H1 (cell line): Measurements from ENCODE around the gene SIGLEC12. TPM values are rescaled to one million over a fixed set of nuclear protein-coding genes. Genes with fewer than 3 reads are reported as not detected.

Source experiments
- CTCF ChIA-PET: fragments of 300-600 bp; sonication (Branson Sonifier 250); formaldehyde crosslinking; loops from one replicate; lab custom pipeline; 2021; ENCODE audit not compliant: partially characterized antibody; lab: Charles Lee
- POLR2A ChIA-PET: fragments of 300-600 bp; sonication (Branson Sonifier 250); formaldehyde crosslinking; loops from one replicate; lab custom pipeline; 2021; ENCODE audit warnings: inconsistent platforms; ENCODE audit not compliant: partially characterized antibody; lab: Charles Lee
- DNase-seq, 2 experiments: peaks; one replicate each; pipeline versions ENCODE4 v3.0.0 to v3.0.0-alpha.2; 2010 to 2022; ENCODE audit warnings: low spot score in 2 of 2, low read depth in 1 of 2, mixed read lengths in 1 of 2
- FAIRE-seq: peaks from 2 replicates; lab custom pipeline; 2011; peaks lifted over from hg19 to GRCh38; lab: Jason Lieb, UNC
- H2AFZ ChIP-seq: 2 replicates; pipeline ENCODE4 v1.8.1; 2012; ENCODE audit warnings: low read length, inconsistent platforms
- H2AK5ac ChIP-seq: 2 replicates; pipeline ENCODE4 v1.6.1; 2013; ENCODE audit warnings: low read depth, low read length
- H2BK120ac ChIP-seq: replicated peaks from 2 replicates; pipeline ENCODE3; 2013; ENCODE audit warnings: low read depth, low read length, inconsistent platforms
- H2BK12ac ChIP-seq: 2 replicates; pipeline ENCODE4 v1.6.1; 2013; ENCODE audit warnings: low read depth, low read length
- H2BK15ac ChIP-seq: 2 replicates; pipeline ENCODE4 v1.6.1; 2013; ENCODE audit warnings: low read length
- H2BK20ac ChIP-seq: 2 replicates; pipeline ENCODE4 v1.6.1; 2013; ENCODE audit warnings: low read length
- H2BK5ac ChIP-seq: 2 replicates; pipeline ENCODE4 v1.6.1; 2013; ENCODE audit warnings: low read depth, low read length
- H3K14ac ChIP-seq: 2 replicates; pipeline ENCODE4 v1.6.1; 2013; ENCODE audit warnings: inconsistent platforms; ENCODE audit not compliant: insufficient read length
- H3K18ac ChIP-seq: 2 replicates; pipeline ENCODE4 v1.6.1; 2013; ENCODE audit warnings: low read length; ENCODE audit errors: extremely low read depth
- H3K23ac ChIP-seq: 2 replicates; pipeline ENCODE4 v1.6.1; 2013; ENCODE audit warnings: inconsistent platforms; ENCODE audit not compliant: insufficient read length
- H3K23me2 ChIP-seq: 2 replicates; pipeline ENCODE4 v1.6.1; 2013; ENCODE audit warnings: low read depth, low read length
- H3K27ac ChIP-seq: 2 replicates; pipeline ENCODE4 v1.6.1; 2011; ENCODE audit warnings: low read depth, low read length, inconsistent platforms
- H3K27me3 ChIP-seq, 4 experiments: replicated peaks in 1 of 4; 1 replicate in 1 of 4; 2 replicates in 3 of 4; pipeline versions ENCODE4 v1.6.1 to v1.8.1; 2011 to 2013; ENCODE audit warnings: low read length in 3 of 4, mild to moderate bottlenecking in 3 of 4, inconsistent platforms in 2 of 4, mixed read lengths in 2 of 4, moderate library complexity in 1 of 4; ENCODE audit not compliant: control insufficient read depth in 3 of 4, insufficient read depth in 3 of 4; ENCODE audit errors: extremely low read depth in 1 of 4
- H3K36me3 ChIP-seq, 4 experiments: 2 replicates each; pipeline versions ENCODE4 v1.6.1 to v1.8.1; 2011 to 2013; ENCODE audit warnings: mild to moderate bottlenecking in 4 of 4, low read length in 3 of 4, moderate library complexity in 2 of 4, control low read depth in 1 of 4, inconsistent platforms in 1 of 4; ENCODE audit not compliant: insufficient read depth in 4 of 4, control insufficient read depth in 2 of 4
- H3K4ac ChIP-seq: replicated peaks from 2 replicates; pipeline ENCODE3; 2013; ENCODE audit warnings: low read length, low read depth, mixed read lengths, inconsistent platforms; ENCODE audit not compliant: insufficient read length
- H3K4me1 ChIP-seq, 4 experiments: replicated peaks in 1 of 4; 1 replicate in 1 of 4; 2 replicates in 3 of 4; pipeline versions ENCODE4 v1.6.1 to v1.8.1; 2011 to 2013; ENCODE audit warnings: low read length in 3 of 4, inconsistent platforms in 2 of 4, mixed read lengths in 1 of 4; ENCODE audit not compliant: insufficient read depth in 4 of 4, control insufficient read depth in 3 of 4
- H3K4me2 ChIP-seq, 2 experiments: 2 replicates each; pipeline versions ENCODE4 v1.6.1 to v1.8.1; 2011 to 2013; ENCODE audit warnings: low read depth in 2 of 2, low read length in 2 of 2, control low read depth in 1 of 2, inconsistent platforms in 1 of 2, mild to moderate bottlenecking in 1 of 2; ENCODE audit not compliant: insufficient read depth in 1 of 2
- H3K4me3 ChIP-seq, 4 experiments: fragments of 200-600, 300-600 bp in 1 of 4; sonication (generic), shearing (Covaris generic), sonication (Bioruptor Twin) in 1 of 4; 2 replicates each; pipeline versions ENCODE4 v1.5.1 to v1.8.1; 2011 to 2016; ENCODE audit warnings: low read length in 4 of 4, low read depth in 3 of 4, control low read depth in 2 of 4, inconsistent platforms in 2 of 4, mild to moderate bottlenecking in 2 of 4, mixed read lengths in 1 of 4, moderate library complexity in 1 of 4; ENCODE audit not compliant: insufficient read depth in 2 of 4; ENCODE audit errors: extremely low read depth in 1 of 4
- H3K56ac ChIP-seq: replicated peaks from 2 replicates; pipeline ENCODE3; 2013; ENCODE audit warnings: low read depth, mild to moderate bottlenecking, mixed read lengths, low read length, inconsistent platforms; ENCODE audit not compliant: insufficient read length
- H3K79me1 ChIP-seq: 2 replicates; pipeline ENCODE4 v1.6.1; 2013; ENCODE audit warnings: low read depth, low read length, control low read depth
- H3K79me2 ChIP-seq, 2 experiments: 2 replicates each; pipeline versions ENCODE4 v1.6.1 to v1.8.1; 2012 to 2013; ENCODE audit warnings: low read length in 2 of 2, mild to moderate bottlenecking in 2 of 2, inconsistent platforms in 1 of 2; ENCODE audit not compliant: insufficient read depth in 2 of 2, control insufficient read depth in 1 of 2
- H3K9ac ChIP-seq, 4 experiments: replicated peaks in 1 of 4; 1 replicate in 1 of 4; 2 replicates in 3 of 4; pipeline versions ENCODE4 v1.6.1 to v1.8.1; 2011 to 2013; ENCODE audit warnings: low read depth in 3 of 4, low read length in 3 of 4, control low read depth in 2 of 4, mild to moderate bottlenecking in 2 of 4, moderate library complexity in 2 of 4, inconsistent platforms in 1 of 4; ENCODE audit errors: extremely low read depth in 1 of 4
- H3K9me3 ChIP-seq, 2 experiments: 2 replicates each; pipeline versions ENCODE4 v1.6.1 to v1.8.1; 2012 to 2013; ENCODE audit warnings: mild to moderate bottlenecking in 2 of 2, moderate library complexity in 2 of 2, control low read depth in 1 of 2, inconsistent platforms in 1 of 2, low read depth in 1 of 2, low read length in 1 of 2, mixed read lengths in 1 of 2; ENCODE audit not compliant: insufficient read depth in 2 of 2
- H4K20me1 ChIP-seq, 2 experiments: replicated peaks in 1 of 2; 2 replicates each; pipeline versions ENCODE3 to v1.8.1; 2011 to 2013; ENCODE audit warnings: inconsistent platforms in 2 of 2, low read length in 2 of 2, mild to moderate bottlenecking in 1 of 2; ENCODE audit not compliant: insufficient read depth in 2 of 2, control insufficient read depth in 1 of 2
- H4K5ac ChIP-seq: 2 replicates; pipeline ENCODE4 v1.6.1; 2013; ENCODE audit warnings: low read length, low read depth, mixed read lengths, inconsistent platforms; ENCODE audit not compliant: insufficient read length
- H4K8ac ChIP-seq: 2 replicates; pipeline ENCODE4 v1.8.0; 2013; ENCODE audit warnings: mild to moderate bottlenecking, moderate library complexity, low read length, inconsistent platforms; ENCODE audit not compliant: insufficient read depth; ENCODE audit errors: extremely low read depth
- H4K91ac ChIP-seq: replicated peaks from 2 replicates; pipeline ENCODE3; 2013; ENCODE audit warnings: low read length, mixed read lengths, inconsistent platforms; ENCODE audit not compliant: insufficient read length
- CTBP2 ChIP-seq: IDR thresholded peaks from 2 replicates; pipeline ENCODE4 v1.7.0; 2011; ENCODE audit warnings: borderline replicate concordance, mild to moderate bottlenecking, moderate library complexity, mixed read lengths, low read length; ENCODE audit not compliant: insufficient read depth, insufficient read length
- JUN ChIP-seq: IDR thresholded peaks from 2 replicates; pipeline ENCODE4 v1.6.1; 2011; ENCODE audit warnings: low read depth, mild to moderate bottlenecking, improper control_type of control experiment, low read length
- KDM4A ChIP-seq: IDR thresholded peaks from one replicate; pipeline ENCODE4 v1.7.1; 2012; ENCODE audit warnings: low read depth, mild to moderate bottlenecking, moderate library complexity, low read length, inconsistent platforms; ENCODE audit not compliant: severe bottlenecking
- MAX ChIP-seq: IDR thresholded peaks from 2 replicates; pipeline ENCODE4 v1.6.1; 2012; ENCODE audit warnings: inconsistent platforms
- NANOG ChIP-seq: IDR thresholded peaks from 2 replicates; pipeline ENCODE4 v1.6.1; 2011; ENCODE audit warnings: low read length, low read depth, mild to moderate bottlenecking, inconsistent platforms; ENCODE audit not compliant: insufficient read depth, poor library complexity, severe bottlenecking
- NRF1 ChIP-seq: IDR thresholded peaks from 2 replicates; pipeline ENCODE4 v1.6.1; 2011; ENCODE audit warnings: mild to moderate bottlenecking, low read depth, low read length, improper control_type of control experiment
- POU5F1 ChIP-seq: IDR thresholded peaks from 2 replicates; pipeline ENCODE4 v1.6.1; 2011; ENCODE audit warnings: low read depth, mild to moderate bottlenecking, low read length, moderate library complexity
- RFX5 ChIP-seq: IDR thresholded peaks from 2 replicates; pipeline ENCODE4 v1.6.1; 2011; ENCODE audit warnings: low read depth, low read length, improper control_type of control experiment, borderline replicate concordance
- SAP30 ChIP-seq: fragments of 300-600 bp; sonication (generic); IDR thresholded peaks from 2 replicates; pipeline ENCODE4 v1.7.1; 2012; ENCODE audit warnings: low read length, moderate library complexity, mild to moderate bottlenecking, inconsistent platforms; ENCODE audit not compliant: insufficient read depth, insufficient replicate concordance
- SUZ12 ChIP-seq: fragments of 200-600 bp; sonication (generic); IDR thresholded peaks from 2 replicates; pipeline ENCODE4 v1.6.1; 2012; ENCODE audit warnings: mild to moderate bottlenecking, inconsistent platforms, low read length, moderate library complexity, mixed read lengths
- TAF7 ChIP-seq: optimal IDR thresholded peaks from 2 replicates; pipeline ENCODE3; 2011; ENCODE audit warnings: low read depth, mild to moderate bottlenecking, inconsistent platforms, low read length, moderate library complexity, borderline replicate concordance
- TCF12 ChIP-seq: IDR thresholded peaks from 2 replicates; pipeline ENCODE4 v1.6.1; 2011; ENCODE audit warnings: low read depth, mild to moderate bottlenecking, low read length
- WGBS, 2 experiments: shearing (Covaris generic) in 1 of 2; methylation state at CpG; one replicate each; pipeline versions ENCODE4 v1.1.6 to v1.1.7; 2013 to 2015; ENCODE audit warnings: low lambda C conversion rate in 2 of 2, mixed read lengths in 2 of 2, inconsistent platforms in 1 of 2, low coverage in 1 of 2, missing lambda C conversion rate in 1 of 2; ENCODE audit not compliant: insufficient replicate concordance in 2 of 2, insufficient coverage in 1 of 2, insufficient read length in 1 of 2; ENCODE audit errors: extremely low coverage in 1 of 2, missing lambda C conversion rate in 1 of 2; 5-methylcytosine and 5-hydroxymethylcytosine counted together
- polyA plus RNA-seq, 7 experiments: library from polyadenylated mRNA; depleted of rRNA in 3 of 7; stranded (reverse) in 5 of 7; unstranded in 2 of 7; fragments of >200 nt in 5 of 7; fragments of 200-250 nt in 2 of 7; gene quantifications; 1 replicate in 5 of 7; 2 replicates in 1 of 7; 4 replicates in 1 of 7; pipeline versions ENCODE4 v1.2.1 to v1.2.3, GENCODE V29; 2011 to 2013; ENCODE audit warnings: missing spikeins in 2 of 7, mixed read lengths in 2 of 7
- total RNA-seq: library from RNA; stranded (reverse); fragmentation: NEBNext Ultra II Directional; extraction: Animal tissue kit (Norgen Biotek cat#: 25700); gene quantifications from 2 replicates; pipeline ENCODE4 v1.2.1, GENCODE V29; 2021

SIGLEC12 gene
- total and polyA plus RNA-seq, 2 of the 8 experiments (the other 6 are each of a cell fraction or from before 2014, with no cell fraction given): not detected

- no peak overlapping the region for H2BK20ac ChIP-seq
- DNase-seq: no peak
- no peak overlapping the region for H3K4me2 ChIP-seq
- no peak overlapping the region for H2BK15ac ChIP-seq
- H3K23ac ChIP-seq: no peak overlapping the region
- no peak for FAIRE-seq
- no peak overlapping the region for H3K27ac ChIP-seq
- H3K9me3 ChIP-seq: peaks cover 39 to 63% of the 10 kb centered on the region in 2 experiments
- H3K79me2 ChIP-seq: no peaks in the 10 kb centered on the region
- no peak overlapping the region for H3K18ac ChIP-seq
- no peak overlapping the region for H4K91ac ChIP-seq
- no peak overlapping the region for H3K56ac ChIP-seq
- no peak overlapping the region for H3K14ac ChIP-seq
- no peak overlapping the region for H2BK12ac ChIP-seq
- no peak overlapping the region for H3K4me3 ChIP-seq
- no peak overlapping the region for H2AK5ac ChIP-seq
- H3K4me1 ChIP-seq: no peaks in the 10 kb centered on the region
- no peaks in the 10 kb centered on the region for H4K20me1 ChIP-seq
- H3K36me3 ChIP-seq: no peaks in the 10 kb centered on the region
- H3K79me1 ChIP-seq: no peaks in the 10 kb centered on the region
- H2BK120ac ChIP-seq: no peak overlapping the region
- ChIA-PET POLR2A (interaction anchor here (1.4 kb wide), 1 partner anchor 9 kb away, joined by 4 read pairs; no protein-coding TSS in a partner anchor), CTCF (interaction anchor here (0.9 to 1.6 kb wide), 3 partner anchors 17 to 75 kb away, joined by 3 read pairs; no protein-coding TSS in a partner anchor)
- no peak overlapping the region for H2BK5ac ChIP-seq
- no peak overlapping the region for H3K9ac ChIP-seq
- no peak overlapping the region for H4K5ac ChIP-seq
- no peaks in the 10 kb centered on the region for H3K23me2 ChIP-seq
- H3K4ac ChIP-seq: no peak overlapping the region
- no peak overlapping the region for H2AFZ ChIP-seq
- H4K8ac ChIP-seq: no peak overlapping the region
- 53% methylated on average over 7 of the region's 7 CpGs; no CpG with 5 or more reads in 1 of the 2 experiments for WGBS, 2 experiments
- no peaks in the 10 kb centered on the region for H3K27me3 ChIP-seq
- no peak for TF ChIP-seq NANOG
- no peak for TF ChIP-seq SUZ12
- no peak for TF ChIP-seq CTBP2
- no peak for TF ChIP-seq MAX
- TF ChIP-seq TAF7: no peak
- no peak for TF ChIP-seq RFX5
- TF ChIP-seq SAP30: no peak
- TF ChIP-seq POU5F1: no peak
- TF ChIP-seq TCF12: no peak
- TF ChIP-seq JUN: no peak
- TF ChIP-seq NRF1: no peak
- no peak for TF ChIP-seq KDM4A
These were observed 46.0 kb upstream of the SIGLEC12 start for GRCh38 chr19:51547397-51548212.
